Body of pancreas (tissue), 4 donors: Measurements from ENCODE around the gene SNRNP48.

Experiments used
- POLR2A ChIP-seq, 3 donors: fragments of 450-650 bp; IDR thresholded peaks; one replicate each; pipeline ENCODE4 v1.6.1; 2016; ENCODE audit warnings: antibody characterized with exemption in 3 of 3, mild to moderate bottlenecking in 2 of 3
- TF ChIP-seq, protein P1 (sequence below), 7 experiments: fragments of 450-650 bp in 4 of 7; fragments of 200-600 bp in 3 of 7; sonication (generic) in 3 of 7; IDR thresholded peaks; one replicate each; pipeline ENCODE4 v1.5.1; 2016 to 2019; ENCODE audit warnings: antibody characterized with exemption in 7 of 7

GRCh38 chr6:7636151-7636550 is 46.2 kb downstream of the SNRNP48 start:
- no peak for TF ChIP-seq POLR2A (IDR thresholded peaks at IDR 0.05)
- TF ChIP-seq, protein P1, sequence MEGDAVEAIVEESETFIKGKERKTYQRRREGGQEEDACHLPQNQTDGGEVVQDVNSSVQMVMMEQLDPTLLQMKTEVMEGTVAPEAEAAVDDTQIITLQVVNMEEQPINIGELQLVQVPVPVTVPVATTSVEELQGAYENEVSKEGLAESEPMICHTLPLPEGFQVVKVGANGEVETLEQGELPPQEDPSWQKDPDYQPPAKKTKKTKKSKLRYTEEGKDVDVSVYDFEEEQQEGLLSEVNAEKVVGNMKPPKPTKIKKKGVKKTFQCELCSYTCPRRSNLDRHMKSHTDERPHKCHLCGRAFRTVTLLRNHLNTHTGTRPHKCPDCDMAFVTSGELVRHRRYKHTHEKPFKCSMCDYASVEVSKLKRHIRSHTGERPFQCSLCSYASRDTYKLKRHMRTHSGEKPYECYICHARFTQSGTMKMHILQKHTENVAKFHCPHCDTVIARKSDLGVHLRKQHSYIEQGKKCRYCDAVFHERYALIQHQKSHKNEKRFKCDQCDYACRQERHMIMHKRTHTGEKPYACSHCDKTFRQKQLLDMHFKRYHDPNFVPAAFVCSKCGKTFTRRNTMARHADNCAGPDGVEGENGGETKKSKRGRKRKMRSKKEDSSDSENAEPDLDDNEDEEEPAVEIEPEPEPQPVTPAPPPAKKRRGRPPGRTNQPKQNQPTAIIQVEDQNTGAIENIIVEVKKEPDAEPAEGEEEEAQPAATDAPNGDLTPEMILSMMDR (IDR thresholded peaks at IDR 0.05): no peak
